ENCODE measurements around the gene LRP8.

GRCh38 chr1:53242381-53242780 lies 85.5 kb downstream of the LRP8 start:
- TF ChIP-seq, protein P1, sequence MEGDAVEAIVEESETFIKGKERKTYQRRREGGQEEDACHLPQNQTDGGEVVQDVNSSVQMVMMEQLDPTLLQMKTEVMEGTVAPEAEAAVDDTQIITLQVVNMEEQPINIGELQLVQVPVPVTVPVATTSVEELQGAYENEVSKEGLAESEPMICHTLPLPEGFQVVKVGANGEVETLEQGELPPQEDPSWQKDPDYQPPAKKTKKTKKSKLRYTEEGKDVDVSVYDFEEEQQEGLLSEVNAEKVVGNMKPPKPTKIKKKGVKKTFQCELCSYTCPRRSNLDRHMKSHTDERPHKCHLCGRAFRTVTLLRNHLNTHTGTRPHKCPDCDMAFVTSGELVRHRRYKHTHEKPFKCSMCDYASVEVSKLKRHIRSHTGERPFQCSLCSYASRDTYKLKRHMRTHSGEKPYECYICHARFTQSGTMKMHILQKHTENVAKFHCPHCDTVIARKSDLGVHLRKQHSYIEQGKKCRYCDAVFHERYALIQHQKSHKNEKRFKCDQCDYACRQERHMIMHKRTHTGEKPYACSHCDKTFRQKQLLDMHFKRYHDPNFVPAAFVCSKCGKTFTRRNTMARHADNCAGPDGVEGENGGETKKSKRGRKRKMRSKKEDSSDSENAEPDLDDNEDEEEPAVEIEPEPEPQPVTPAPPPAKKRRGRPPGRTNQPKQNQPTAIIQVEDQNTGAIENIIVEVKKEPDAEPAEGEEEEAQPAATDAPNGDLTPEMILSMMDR (conservative IDR thresholded peaks at IDR 0.05; ENCODE audit: low read depth in 2 of 2), result no peak
- TF ChIP-seq POLR2AphosphoS5 (IDR thresholded peaks at IDR 0.05; ENCODE audit: low read depth) (no peak), EZH2 (IDR thresholded peaks at IDR 0.05; ENCODE audit: low read depth, unreplicated experiment) (no peak), EZH2phosphoT487 (IDR thresholded peaks at IDR 0.05; ENCODE audit: unreplicated experiment) (no peak), CREB1 (CRISPR knock-in tag; IDR thresholded peaks at IDR 0.05; ENCODE audit: low read depth) (no peak), ZNF331 (CRISPR knock-in tag; IDR thresholded peaks at IDR 0.05; ENCODE audit: low read depth) (no peak), JUNB (IDR thresholded peaks at IDR 0.05; ENCODE audit: unreplicated experiment) (no peak)
- TF ChIP-seq, protein P2, sequence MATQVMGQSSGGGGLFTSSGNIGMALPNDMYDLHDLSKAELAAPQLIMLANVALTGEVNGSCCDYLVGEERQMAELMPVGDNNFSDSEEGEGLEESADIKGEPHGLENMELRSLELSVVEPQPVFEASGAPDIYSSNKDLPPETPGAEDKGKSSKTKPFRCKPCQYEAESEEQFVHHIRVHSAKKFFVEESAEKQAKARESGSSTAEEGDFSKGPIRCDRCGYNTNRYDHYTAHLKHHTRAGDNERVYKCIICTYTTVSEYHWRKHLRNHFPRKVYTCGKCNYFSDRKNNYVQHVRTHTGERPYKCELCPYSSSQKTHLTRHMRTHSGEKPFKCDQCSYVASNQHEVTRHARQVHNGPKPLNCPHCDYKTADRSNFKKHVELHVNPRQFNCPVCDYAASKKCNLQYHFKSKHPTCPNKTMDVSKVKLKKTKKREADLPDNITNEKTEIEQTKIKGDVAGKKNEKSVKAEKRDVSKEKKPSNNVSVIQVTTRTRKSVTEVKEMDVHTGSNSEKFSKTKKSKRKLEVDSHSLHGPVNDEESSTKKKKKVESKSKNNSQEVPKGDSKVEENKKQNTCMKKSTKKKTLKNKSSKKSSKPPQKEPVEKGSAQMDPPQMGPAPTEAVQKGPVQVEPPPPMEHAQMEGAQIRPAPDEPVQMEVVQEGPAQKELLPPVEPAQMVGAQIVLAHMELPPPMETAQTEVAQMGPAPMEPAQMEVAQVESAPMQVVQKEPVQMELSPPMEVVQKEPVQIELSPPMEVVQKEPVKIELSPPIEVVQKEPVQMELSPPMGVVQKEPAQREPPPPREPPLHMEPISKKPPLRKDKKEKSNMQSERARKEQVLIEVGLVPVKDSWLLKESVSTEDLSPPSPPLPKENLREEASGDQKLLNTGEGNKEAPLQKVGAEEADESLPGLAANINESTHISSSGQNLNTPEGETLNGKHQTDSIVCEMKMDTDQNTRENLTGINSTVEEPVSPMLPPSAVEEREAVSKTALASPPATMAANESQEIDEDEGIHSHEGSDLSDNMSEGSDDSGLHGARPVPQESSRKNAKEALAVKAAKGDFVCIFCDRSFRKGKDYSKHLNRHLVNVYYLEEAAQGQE (IDR thresholded peaks at IDR 0.05; ENCODE audit: unreplicated experiment), result no peak
